Fibroblast of the conjunctiva (primary cell): ENCODE measurements around the gene SLC9A9.

Experiments
- DNase-seq: peaks from one replicate; pipeline ENCODE4 v3.0.0-alpha.2; 2010; ENCODE audit warnings: low read depth

Gene SLC9A9

GRCh38 chr3:143843587-143843986 lies 4.7 kb downstream of the SLC9A9 start:
- no peak for DNase-seq

- DNase-seq: no peak
Observed at GRCh38 chr3:143840636-143841035, 7.6 kb downstream of the SLC9A9 start.

- DNase-seq: no peak
Observed at GRCh38 chr3:143839980-143840379, 8.3 kb downstream of the SLC9A9 start.

- no peak for DNase-seq
Observed at GRCh38 chr3:143837076-143837475, 11.2 kb downstream of the SLC9A9 start.

- DNase-seq: no peak
Observed at GRCh38 chr3:143835312-143835711, 13.0 kb downstream of the SLC9A9 start.

GRCh38 chr3:143832433-143832832 lies 15.8 kb downstream of the SLC9A9 start:
- no peak for DNase-seq

- no peak for DNase-seq
Observed at GRCh38 chr3:143831994-143832393, 16.3 kb downstream of the SLC9A9 start.

- DNase-seq: no peak
Observed at GRCh38 chr3:143831208-143831607, 17.1 kb downstream of the SLC9A9 start.

- no peak for DNase-seq
Observed at GRCh38 chr3:143830786-143831185, 17.5 kb downstream of the SLC9A9 start.

GRCh38 chr3:143830063-143830462 lies 18.2 kb downstream of the SLC9A9 start:
- no peak for DNase-seq

GRCh38 chr3:143827425-143827824 lies 20.8 kb downstream of the SLC9A9 start:
- DNase-seq: no peak

GRCh38 chr3:143826296-143826695 lies 22.0 kb downstream of the SLC9A9 start:
- DNase-seq: no peak

- DNase-seq: no peak
Observed at GRCh38 chr3:143825513-143825912, 22.8 kb downstream of the SLC9A9 start.

- DNase-seq: no peak
Observed at GRCh38 chr3:143824735-143825385, 23.4 kb downstream of the SLC9A9 start.

GRCh38 chr3:143822798-143823197 lies 25.5 kb downstream of the SLC9A9 start:
- DNase-seq: no peak

GRCh38 chr3:143822374-143822773 lies 25.9 kb downstream of the SLC9A9 start:
- DNase-seq: no peak

- no peak for DNase-seq
Observed at GRCh38 chr3:143821862-143822261, 26.4 kb downstream of the SLC9A9 start.

- no peak for DNase-seq
Observed at GRCh38 chr3:143820466-143821221, 27.6 kb downstream of the SLC9A9 start.

GRCh38 chr3:143819890-143820289 lies 28.4 kb downstream of the SLC9A9 start:
- DNase-seq: no peak

- no peak for DNase-seq
Observed at GRCh38 chr3:143814443-143814889, 33.8 kb downstream of the SLC9A9 start.

GRCh38 chr3:143812481-143812880 lies 35.8 kb downstream of the SLC9A9 start:
- no peak for DNase-seq

GRCh38 chr3:143811602-143812001 lies 36.7 kb downstream of the SLC9A9 start:
- no peak for DNase-seq

GRCh38 chr3:143810953-143811265 lies 37.4 kb downstream of the SLC9A9 start:
- no peak for DNase-seq
